CD14-positive monocyte (primary cell): Measurements from ENCODE around the gene CREB5. TPM values are rescaled to one million over a fixed set of nuclear protein-coding genes. Genes with fewer than 3 reads are reported as not detected.

Experiments used
- DNase-seq, 3 donors: peaks; one replicate each; pipeline ENCODE4 v3.0.0-alpha.2; 2011 to 2022
- H2AFZ ChIP-seq: 2 replicates; pipeline ENCODE4 v1.6.0; 2012; ENCODE audit warnings: mild to moderate bottlenecking, low read depth, low read length, inconsistent platforms; ENCODE audit not compliant: insufficient read depth, poor library complexity, severe bottlenecking
- H3K27ac ChIP-seq, 2 donors: 1 replicate in 1 of 2; 2 replicates in 1 of 2; pipeline ENCODE4 v1.5.1; 2012 to 2013; ENCODE audit warnings: low read length in 2 of 2, control low read depth in 1 of 2, inconsistent platforms in 1 of 2, low read depth in 1 of 2, mild to moderate bottlenecking in 1 of 2
- H3K27me3 ChIP-seq, 2 donors: one replicate each; pipeline versions ENCODE4 v1.6.0 to v1.6.1; 2011 to 2013; ENCODE audit warnings: low read length in 2 of 2; ENCODE audit not compliant: control insufficient read depth in 2 of 2, insufficient read depth in 2 of 2
- H3K36me3 ChIP-seq, 2 donors: replicated peaks in 1 of 2; 1 replicate in 1 of 2; 2 replicates in 1 of 2; pipeline versions ENCODE4 v1.5.1 to v1.6.1; 2012 to 2013; ENCODE audit warnings: low read length in 2 of 2, control low read depth in 1 of 2, inconsistent platforms in 1 of 2, mild to moderate bottlenecking in 1 of 2; ENCODE audit not compliant: insufficient read depth in 2 of 2, control insufficient read depth in 1 of 2
- H3K4me1 ChIP-seq, 2 donors: 1 replicate in 1 of 2; 2 replicates in 1 of 2; pipeline versions ENCODE4 v1.5.1 to v1.6.1; 2012 to 2013; ENCODE audit warnings: low read length in 2 of 2, control low read depth in 1 of 2, inconsistent platforms in 1 of 2, mild to moderate bottlenecking in 1 of 2, moderate library complexity in 1 of 2; ENCODE audit not compliant: insufficient read depth in 2 of 2, control insufficient read depth in 1 of 2
- H3K4me2 ChIP-seq: replicated peaks from 2 replicates; pipeline ENCODE3; 2012; ENCODE audit warnings: low read length, moderate library complexity, mild to moderate bottlenecking; ENCODE audit not compliant: poor library complexity, severe bottlenecking; ENCODE audit errors: extremely low read depth
- H3K4me3 ChIP-seq, 3 experiments: fragments of 200-600 bp in 1 of 3; sonication (generic) in 1 of 3; replicated peaks in 1 of 3; 1 replicate in 2 of 3; 2 replicates in 1 of 3; pipeline ENCODE4 v1.5.1; 2011 to 2013; ENCODE audit warnings: low read length in 3 of 3, mild to moderate bottlenecking in 3 of 3, control low read depth in 2 of 3, low read depth in 2 of 3, inconsistent platforms in 1 of 3, moderate library complexity in 1 of 3
- H3K79me2 ChIP-seq: 2 replicates; pipeline ENCODE4 v1.6.0; 2012; ENCODE audit warnings: mild to moderate bottlenecking, control low read depth, inconsistent platforms, low read length, moderate library complexity; ENCODE audit not compliant: insufficient read depth
- H3K9ac ChIP-seq: 2 replicates; pipeline ENCODE4 v1.6.0; 2017; ENCODE audit warnings: low read length, mild to moderate bottlenecking; ENCODE audit not compliant: insufficient read depth, poor library complexity, severe bottlenecking
- H3K9me3 ChIP-seq, 2 donors: replicated peaks in 1 of 2; 1 replicate in 1 of 2; 2 replicates in 1 of 2; pipeline versions ENCODE4 v1.5.1 to v1.6.1; 2012 to 2013; ENCODE audit warnings: low read length in 2 of 2, control low read depth in 1 of 2; ENCODE audit not compliant: control insufficient read depth in 1 of 2, insufficient read depth in 1 of 2
- H4K20me1 ChIP-seq: 2 replicates; pipeline ENCODE4 v1.6.0; 2012; ENCODE audit warnings: mild to moderate bottlenecking, low read length, control low read depth, moderate library complexity; ENCODE audit not compliant: insufficient read depth
- H3K27ac Mint-ChIP-seq, 7 donors: one replicate each; pipeline ENCODE4 v1.8.0; 2020; ENCODE audit warnings: mild to moderate bottlenecking in 7 of 7, mixed read lengths in 7 of 7, moderate library complexity in 6 of 7, inconsistent platforms in 2 of 7
- H3K27me3 Mint-ChIP-seq, 3 donors: one replicate each; pipeline ENCODE4 v1.8.0; 2021 to 2022; ENCODE audit warnings: low read depth in 3 of 3, mild to moderate bottlenecking in 3 of 3, mixed read lengths in 3 of 3, moderate library complexity in 3 of 3, inconsistent platforms in 1 of 3
- H3K36me3 Mint-ChIP-seq, 2 donors: one replicate each; pipeline ENCODE4 v1.8.0; 2020; ENCODE audit warnings: mixed read lengths in 2 of 2, inconsistent platforms in 1 of 2, mild to moderate bottlenecking in 1 of 2
- H3K4me1 Mint-ChIP-seq: one replicate; pipeline ENCODE4 v1.8.0; 2020; ENCODE audit warnings: mild to moderate bottlenecking, mixed read lengths
- H3K4me3 Mint-ChIP-seq, 2 donors: one replicate each; pipeline ENCODE4 v1.8.0; 2020; ENCODE audit warnings: mild to moderate bottlenecking in 2 of 2, mixed read lengths in 2 of 2, moderate library complexity in 1 of 2
- H3K9me3 Mint-ChIP-seq, 7 donors: one replicate each; pipeline ENCODE4 v1.8.0; 2020 to 2022; ENCODE audit warnings: mixed read lengths in 7 of 7, mild to moderate bottlenecking in 6 of 7, moderate library complexity in 6 of 7, inconsistent platforms in 2 of 7
- CTCF ChIP-seq: fragments of 200-600 bp; IDR thresholded peaks from one replicate; pipeline ENCODE4 v1.8.0; 2022; ENCODE audit warnings: antibody characterized with exemption, mild to moderate bottlenecking
- WGBS: methylation state at CpG from one replicate; pipeline ENCODE4 v1.1.5; 2013; ENCODE audit warnings: missing lambda C conversion rate; ENCODE audit not compliant: insufficient coverage; 5-methylcytosine and 5-hydroxymethylcytosine counted together
- intact Hi-C, 2 donors: fragments of 100-400 bp; cut with micrococcal nuclease; formaldehyde crosslinking; loops; one replicate each; pipeline versions ENCODE4 v1.15.0 to v1.15.1; 2023
- polyA plus RNA-seq, 3 donors: library from polyadenylated mRNA; depleted of rRNA in 1 of 3; unstranded in 2 of 3; stranded (reverse) in 1 of 3; fragments of 300-500 nt in 2 of 3; fragments of >200 nt in 1 of 3; fragmentation: Illumina TruSeq in 2 of 3; gene quantifications; 1 replicate in 2 of 3; 2 replicates in 1 of 3; pipeline ENCODE4 v1.2.3, GENCODE V29; 2012 to 2021

Gene CREB5
- polyA plus RNA-seq, 3 donors = 25.1 to 72.3 (median 44.2) TPM

GRCh38 chr7:28483112-28483511, 70.8 kb downstream of the CREB5 start:
- Mint-ChIP-seq H3K36me3 (no peaks in the 10 kb centered on the region), H3K4me3 (no peak overlapping the region), H3K27ac (no peak overlapping the region), H3K4me1 (no peaks in the 10 kb centered on the region), H3K9me3 (no peaks in the 10 kb centered on the region), H3K27me3 (peaks cover 0 to 5% (median 2%) of the 10 kb centered on the region in 3 donors)
- Histone ChIP-seq H3K4me2 (no peak overlapping the region), H3K9me3 (no peaks in the 10 kb centered on the region), H3K9ac (no peak overlapping the region), H3K27ac (no peak overlapping the region), H3K79me2 (no peaks in the 10 kb centered on the region), H3K4me3 (no peak overlapping the region), H2AFZ (no peak overlapping the region), H4K20me1 (no peaks in the 10 kb centered on the region), H3K4me1 (no peaks in the 10 kb centered on the region), H3K36me3 (no peaks in the 10 kb centered on the region), H3K27me3 (no peaks in the 10 kb centered on the region)
- TF ChIP-seq CTCF = no peak
- 100% methylated on average over 1 of the region's 4 CpGs for WGBS
- intact Hi-C loops = no loop called here
- no peak for DNase-seq

GRCh38 chr7:28483908-28484605, 71.7 kb downstream of the CREB5 start:
- Histone ChIP-seq H3K27me3 (no peaks in the 10 kb centered on the region), H3K4me2 (no peak overlapping the region), H3K9me3 (no peaks in the 10 kb centered on the region), H4K20me1 (no peaks in the 10 kb centered on the region), H2AFZ (no peak overlapping the region), H3K9ac (no peak overlapping the region), H3K4me3 (no peak overlapping the region), H3K36me3 (no peaks in the 10 kb centered on the region), H3K27ac (no peak overlapping the region), H3K4me1 (no peaks in the 10 kb centered on the region), H3K79me2 (no peaks in the 10 kb centered on the region)
- Mint-ChIP-seq H3K27ac (no peak overlapping the region), H3K4me1 (peaks cover 2% of the 10 kb centered on the region), H3K4me3 (no peak overlapping the region), H3K36me3 (no peaks in the 10 kb centered on the region), H3K27me3 (peaks cover 2 to 6% (median 2%) of the 10 kb centered on the region in 3 donors), H3K9me3 (no peaks in the 10 kb centered on the region)
- no peak for TF ChIP-seq CTCF
- no peak for DNase-seq
- no CpG with 5 or more reads among the region's 2 CpGs for WGBS
- intact Hi-C loops = no loop called here
